NCI-H1417 treated with DMSO at 0.1 percent for 48 hours (cell line): ENCODE results near the gene CSMD2.

Experiments used
- DNase-seq: peaks from one replicate; lab custom pipeline; 2025; lab: John Stamatoyannopoulos, UW

The CSMD2 gene

DNA sequence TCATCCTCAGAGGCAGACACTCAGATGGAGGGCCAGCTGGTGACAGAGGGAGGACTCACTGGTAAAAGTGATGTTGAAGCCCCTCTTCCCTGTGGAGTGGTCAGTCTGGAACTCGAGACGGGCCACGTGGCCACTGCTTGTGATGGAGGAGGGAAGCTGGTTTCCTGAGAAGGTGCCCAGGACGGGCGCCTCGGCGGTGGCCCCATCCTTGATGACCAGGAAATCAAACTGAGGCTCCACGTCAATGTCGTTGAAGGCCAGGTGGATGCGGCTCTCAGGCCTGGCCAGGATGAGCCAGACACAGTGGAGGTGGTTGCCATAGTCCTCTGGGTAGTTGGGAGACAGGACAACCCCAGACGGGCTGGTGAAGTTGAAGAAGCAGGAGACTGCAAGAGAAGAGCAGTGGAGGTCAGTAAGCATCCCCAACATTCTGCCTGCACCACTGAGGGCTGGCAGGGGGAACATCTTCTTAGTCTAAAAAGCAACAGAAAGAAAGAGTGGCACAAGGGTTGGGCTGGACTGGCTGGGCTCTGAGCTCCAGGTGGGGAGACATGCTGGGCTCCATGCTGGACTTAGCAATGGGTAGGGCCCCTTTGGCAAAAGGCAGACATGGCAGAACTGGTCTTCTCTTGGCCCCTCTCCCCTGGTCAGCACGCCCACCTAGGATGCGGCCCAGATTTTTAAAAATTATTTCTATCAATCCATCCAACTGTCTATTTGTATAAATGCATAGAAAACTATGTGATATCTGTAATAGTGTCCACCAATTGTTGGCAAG lies 421.6 kb downstream of the CSMD2 start:
- DNase-seq = no peak

DNA sequence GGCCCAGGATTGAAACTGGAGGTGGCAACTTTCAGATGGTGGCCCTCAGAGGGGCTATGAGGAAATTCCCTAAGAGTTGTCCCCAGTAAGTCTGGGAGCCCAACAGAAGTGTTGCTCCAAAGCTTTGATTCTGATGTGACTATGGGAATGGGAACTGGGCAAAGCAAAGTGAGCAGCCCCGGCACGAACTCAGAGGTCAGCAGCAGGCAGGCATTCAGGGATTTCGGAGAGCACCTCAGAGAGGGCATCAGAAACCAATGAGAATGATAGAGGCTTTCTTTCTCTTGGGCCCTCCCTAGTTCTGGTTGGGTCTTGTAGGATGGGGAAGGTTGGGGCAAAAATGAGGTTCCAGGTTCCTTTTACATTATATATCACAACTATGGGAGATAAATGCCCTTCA lies 422.4 kb downstream of the CSMD2 start:
- no peak for DNase-seq

GRCh38 chr1:33741749-33742148 lies 423.3 kb downstream of the CSMD2 start:
- DNase-seq = no peak

GRCh38 chr1:33740040-33740744 lies 424.8 kb downstream of the CSMD2 start:
- no peak for DNase-seq

DNA sequence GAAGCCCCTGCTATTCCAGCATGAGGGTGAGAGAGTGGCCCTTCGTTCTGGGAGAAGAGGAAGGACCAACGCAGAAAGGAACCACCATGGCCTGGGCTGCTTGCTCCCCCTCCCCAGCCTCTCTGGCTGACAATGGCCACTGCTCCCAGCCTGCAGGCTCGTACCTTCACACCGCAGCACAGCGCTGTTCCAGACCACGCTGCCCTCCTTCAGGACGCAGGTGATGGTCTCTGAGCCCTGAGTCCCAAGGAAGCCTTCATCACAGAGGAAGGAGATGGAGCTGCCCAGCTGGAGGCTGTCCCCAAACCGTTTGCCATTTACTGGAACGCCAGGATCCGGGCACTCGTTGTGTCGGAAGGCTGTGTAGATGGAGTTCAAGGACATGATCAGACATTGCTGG lies 426.1 kb downstream of the CSMD2 start:
- no peak for DNase-seq

GRCh38 chr1:33738536-33738935 lies 426.5 kb downstream of the CSMD2 start:
- no peak for DNase-seq

GRCh38 chr1:33736496-33736895 lies 428.5 kb downstream of the CSMD2 start:
- no peak for DNase-seq

GRCh38 chr1:33735624-33736023 lies 429.4 kb downstream of the CSMD2 start:
- DNase-seq = no peak

DNA sequence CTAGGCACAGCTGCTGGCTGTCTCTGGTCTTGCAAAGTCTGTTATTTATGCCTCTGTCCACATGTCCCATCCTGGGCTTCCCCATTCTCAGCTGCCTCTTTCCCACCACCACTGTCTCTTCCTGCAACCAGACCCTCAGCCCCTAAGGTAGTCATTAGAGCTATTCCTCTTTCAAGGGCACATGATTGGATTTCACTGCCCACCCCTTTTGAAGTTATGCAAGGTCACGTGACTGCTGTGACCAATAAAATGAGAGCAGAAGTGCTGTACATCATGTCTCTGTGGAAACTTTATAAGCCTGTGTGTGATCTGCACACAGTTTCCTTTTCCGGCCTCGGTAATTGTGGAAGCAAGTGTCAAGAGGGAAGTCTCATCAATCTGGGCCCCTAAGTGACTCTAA lies 437.7 kb downstream of the CSMD2 start:
- no peak for DNase-seq

DNA sequence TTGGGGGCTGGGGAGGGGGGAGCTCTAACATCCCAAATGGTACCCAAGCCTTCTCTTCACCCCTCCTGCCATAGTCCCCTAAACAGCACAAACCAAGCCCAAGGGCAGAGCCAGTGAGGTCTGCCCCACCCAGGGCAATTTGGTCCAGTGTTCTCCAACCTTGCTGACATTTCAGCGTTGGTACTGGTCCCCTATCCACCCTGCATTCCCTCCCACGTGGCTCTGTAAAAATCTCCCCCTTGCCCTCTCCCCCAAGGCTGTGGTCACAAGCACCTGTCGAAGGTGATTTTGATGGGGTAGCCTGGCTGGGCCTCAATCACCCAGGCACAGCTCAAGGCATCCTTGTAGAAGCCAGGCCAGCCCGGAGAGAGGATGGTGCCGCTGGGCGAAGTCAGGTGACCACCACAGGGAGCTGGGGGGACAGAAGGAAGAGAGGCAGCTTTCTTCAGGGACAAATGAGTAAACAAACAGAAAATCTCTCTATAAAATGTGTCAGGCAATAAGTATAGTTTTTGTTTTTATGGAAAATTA lies 438.7 kb downstream of the CSMD2 start:
- no peak for DNase-seq

GRCh38 chr1:33725556-33726160 lies 439.4 kb downstream of the CSMD2 start:
- DNase-seq = no peak

GRCh38 chr1:33725037-33725436 lies 440.0 kb downstream of the CSMD2 start:
- no peak for DNase-seq

DNA sequence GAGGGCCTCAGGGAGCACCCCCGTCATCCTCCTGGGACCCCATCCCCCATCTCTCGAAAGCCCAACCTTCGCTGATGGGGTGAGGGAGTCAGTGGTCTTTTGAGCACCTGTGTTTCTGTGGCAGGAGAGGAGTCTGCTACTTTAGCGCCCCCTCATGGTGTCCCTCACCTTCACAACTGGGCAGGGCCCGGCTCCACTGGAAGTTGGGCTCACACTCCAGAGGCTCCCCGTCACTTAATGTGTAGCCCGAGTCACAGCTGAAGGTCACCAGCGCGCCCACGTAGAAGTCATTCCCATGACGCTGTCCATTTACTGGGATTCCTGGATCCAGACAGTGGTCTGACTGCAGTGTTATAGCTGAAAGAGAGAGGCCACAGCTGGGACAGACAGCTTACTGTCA lies 440.7 kb downstream of the CSMD2 start:
- no peak for DNase-seq

GRCh38 chr1:33723251-33723650 lies 441.8 kb downstream of the CSMD2 start:
- DNase-seq = no peak

DNA sequence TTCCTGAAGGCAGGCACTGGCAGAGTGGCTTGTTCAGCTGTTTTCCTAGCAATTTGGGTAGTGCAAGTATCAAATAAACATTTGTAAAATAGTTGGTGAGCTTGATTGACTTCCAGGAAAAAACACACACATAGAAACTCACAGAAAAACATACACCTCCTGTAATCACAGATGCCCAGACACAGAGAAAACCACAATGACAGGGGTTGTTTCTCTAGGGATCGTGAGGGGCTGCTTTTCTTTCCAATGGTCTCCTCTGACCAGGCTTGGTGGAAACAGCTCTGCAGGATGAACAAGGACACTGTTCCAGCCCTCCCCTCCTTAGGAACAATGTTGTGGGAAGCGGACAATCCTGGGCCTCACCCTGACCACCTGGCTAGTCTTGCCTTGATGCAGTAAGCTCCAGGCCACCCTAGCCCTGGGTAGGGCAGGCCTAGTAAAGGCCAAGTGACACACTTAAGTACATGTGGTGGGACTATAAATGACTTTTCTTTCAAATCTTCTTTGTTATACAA lies 443.7 kb downstream of the CSMD2 start:
- no peak for DNase-seq

- DNase-seq = no peak
These were observed 445.0 kb downstream of the CSMD2 start for GRCh38 chr1:33719771-33720670.

DNA sequence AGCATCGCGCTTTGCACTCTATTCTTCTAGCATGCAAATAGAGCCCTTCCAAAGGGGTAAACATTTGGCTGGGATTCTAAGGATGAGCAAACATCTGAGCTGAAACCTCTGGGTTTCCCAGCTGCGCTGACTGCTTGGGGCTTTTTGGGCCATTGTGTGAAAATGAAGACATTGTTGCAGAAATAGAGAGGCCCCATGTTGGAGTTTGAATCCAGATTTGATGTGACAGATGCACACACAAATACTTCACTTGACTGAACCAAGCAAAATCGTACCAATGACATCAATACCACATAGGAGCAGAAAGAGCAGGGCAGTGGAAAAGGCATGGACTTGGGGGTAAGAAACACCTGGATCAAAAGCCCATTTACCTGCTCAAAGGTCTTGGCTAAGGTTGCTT lies 445.7 kb downstream of the CSMD2 start:
- DNase-seq = no peak

- DNase-seq = no peak
These were observed 446.8 kb downstream of the CSMD2 start for GRCh38 chr1:33718186-33718585.

- DNase-seq = no peak
These were observed 447.9 kb downstream of the CSMD2 start for GRCh38 chr1:33716976-33717688.

DNA sequence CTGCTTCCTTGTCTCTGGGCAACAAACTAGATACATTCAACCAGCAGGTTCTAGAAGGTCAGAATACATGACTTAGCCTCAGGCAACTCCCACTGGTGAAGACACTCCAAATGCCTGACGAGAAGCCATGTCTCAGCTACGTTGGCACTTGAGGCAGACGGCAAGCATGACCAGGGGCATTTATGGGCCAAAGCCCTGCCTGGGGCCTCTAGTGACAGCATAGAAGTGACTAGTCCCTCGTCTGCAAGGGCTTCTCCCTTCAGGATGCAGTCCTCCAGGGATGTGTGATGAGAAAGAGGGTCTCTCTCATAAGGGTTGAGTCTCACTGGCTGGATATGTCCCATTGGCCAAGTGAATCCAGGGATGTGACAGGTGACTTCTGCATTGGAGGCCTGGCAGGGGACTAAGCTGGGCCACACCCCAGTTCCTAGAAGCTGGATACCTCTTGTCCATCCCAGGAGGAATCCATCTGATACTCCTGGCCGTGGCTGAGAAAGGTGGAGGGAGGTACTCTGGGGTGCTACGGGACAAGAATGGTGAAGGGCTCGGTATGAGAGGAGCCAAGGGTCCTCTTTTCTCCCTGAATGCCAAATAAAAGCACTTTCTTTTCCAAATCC lies 449.7 kb downstream of the CSMD2 start:
- no peak for DNase-seq

GRCh38 chr1:33714421-33714820 lies 450.6 kb downstream of the CSMD2 start:
- no peak for DNase-seq
